IMR-90 (cell line): ENCODE results near the gene COL23A1. TPM values are rescaled to one million over a fixed set of nuclear protein-coding genes. Genes with fewer than 3 reads are reported as not detected.

Experiments used
- ATAC-seq: fragments of 200-7000 bp; cut with Tn5 transposase; 2 replicates; pipeline ENCODE4 v1.9.1; 2020; ENCODE audit warnings: low read depth, mild to moderate bottlenecking, moderate library complexity
- BruUV-seq: library from RNA; stranded (reverse); fragments of 400-500 nt; replicated peaks from 2 replicates; lab custom pipeline; 2021; lab: Mats Ljungman, UMichigan
- CTCF ChIA-PET: fragments of 300-600 bp; formaldehyde crosslinking; extraction: SDS; loops from one replicate; lab custom pipeline; 2021; ENCODE audit warnings: antibody characterized with exemption; lab: Yijun Ruan, JAX
- POLR2A ChIA-PET: fragments of 300-600 bp; sonication (Branson Sonifier 250); formaldehyde crosslinking; loops from one replicate; lab custom pipeline; 2022; ENCODE audit warnings: antibody characterized with exemption; ENCODE audit not compliant: unreplicated experiment; lab: Charles Lee
- DNase-seq: peaks from one replicate; pipeline ENCODE4 v3.0.0; 2013
- H2AFZ ChIP-seq: replicated peaks from 2 replicates; pipeline ENCODE3; 2013; ENCODE audit warnings: low read length, mild to moderate bottlenecking; ENCODE audit not compliant: poor library complexity
- H2AK5ac ChIP-seq: 2 replicates; pipeline ENCODE4 v1.6.1; 2013; ENCODE audit warnings: low read depth, low read length, inconsistent platforms
- H2AK9ac ChIP-seq: replicated peaks from 2 replicates; pipeline ENCODE3; 2013; ENCODE audit warnings: mild to moderate bottlenecking, low read depth, low read length, moderate library complexity; ENCODE audit not compliant: poor library complexity
- H2BK120ac ChIP-seq: 2 replicates; pipeline ENCODE4 v1.6.1; 2013; ENCODE audit warnings: low read depth, low read length, inconsistent platforms
- H2BK15ac ChIP-seq: 3 replicates; pipeline ENCODE4 v1.6.1; 2013; ENCODE audit warnings: low read depth, low read length, inconsistent platforms
- H2BK20ac ChIP-seq: 2 replicates; pipeline ENCODE4 v1.6.1; 2013; ENCODE audit warnings: low read depth, mild to moderate bottlenecking, inconsistent platforms, low read length, moderate library complexity
- H2BK5ac ChIP-seq: 2 replicates; pipeline ENCODE4 v1.6.1; 2013; ENCODE audit warnings: mild to moderate bottlenecking, low read depth, low read length, inconsistent platforms; ENCODE audit not compliant: poor library complexity, severe bottlenecking
- H3K14ac ChIP-seq: replicated peaks from 2 replicates; pipeline ENCODE4 v1.6.1; 2013; ENCODE audit warnings: low read depth, low read length, inconsistent platforms
- H3K18ac ChIP-seq: 2 replicates; pipeline ENCODE4 v1.6.1; 2013; ENCODE audit warnings: low read depth, low read length, control low read depth
- H3K23ac ChIP-seq: 2 replicates; pipeline ENCODE4 v1.6.1; 2013; ENCODE audit warnings: low read depth, low read length, inconsistent platforms
- H3K27ac ChIP-seq: 2 replicates; pipeline ENCODE4 v1.5.1; 2013; ENCODE audit warnings: mild to moderate bottlenecking, control low read depth, low read length; ENCODE audit not compliant: insufficient read depth
- H3K27me3 ChIP-seq: 2 replicates; pipeline ENCODE4 v1.6.1; 2013; ENCODE audit warnings: low read length; ENCODE audit not compliant: control insufficient read depth, insufficient read depth
- H3K36me3 ChIP-seq: 2 replicates; pipeline ENCODE4 v1.6.1; 2013; ENCODE audit warnings: low read length, mixed read lengths; ENCODE audit not compliant: control insufficient read depth, insufficient read depth
- H3K4ac ChIP-seq: 2 replicates; pipeline ENCODE4 v1.6.1; 2013; ENCODE audit warnings: low read depth, low read length, inconsistent platforms
- H3K4me1 ChIP-seq: 2 replicates; pipeline ENCODE4 v1.6.1; 2013; ENCODE audit warnings: low read length, mixed read lengths; ENCODE audit not compliant: control insufficient read depth, insufficient read depth
- H3K4me2 ChIP-seq: 2 replicates; pipeline ENCODE4 v1.6.1; 2013; ENCODE audit warnings: low read depth, mild to moderate bottlenecking, control low read depth, low read length, moderate library complexity
- H3K4me3 ChIP-seq: 2 replicates; pipeline ENCODE4 v1.5.1; 2013; ENCODE audit warnings: low read depth, mild to moderate bottlenecking, control low read depth, low read length, moderate library complexity; ENCODE audit not compliant: insufficient read depth
- H3K56ac ChIP-seq: 2 replicates; pipeline ENCODE4 v1.6.1; 2013; ENCODE audit warnings: low read length, inconsistent platforms; ENCODE audit not compliant: insufficient read depth; ENCODE audit errors: extremely low read depth
- H3K79me1 ChIP-seq, 2 experiments: 2 replicates each; pipeline ENCODE4 v1.6.1; 2013; ENCODE audit warnings: low read length in 2 of 2, inconsistent platforms in 1 of 2, low read depth in 1 of 2
- H3K9ac ChIP-seq: 2 replicates; pipeline ENCODE4 v1.6.1; 2013; ENCODE audit warnings: low read depth, low read length, control low read depth
- H3K9me1 ChIP-seq: 2 replicates; pipeline ENCODE4 v1.6.1; 2013; ENCODE audit warnings: low read length, inconsistent platforms; ENCODE audit not compliant: insufficient read depth
- H3K9me3 ChIP-seq: 2 replicates; pipeline ENCODE4 v1.6.1; 2013; ENCODE audit warnings: low read length; ENCODE audit not compliant: control insufficient read depth, insufficient read depth
- H4K20me1 ChIP-seq: 2 replicates; pipeline ENCODE4 v1.6.1; 2013; ENCODE audit warnings: low read length, inconsistent platforms; ENCODE audit not compliant: insufficient read depth
- H4K5ac ChIP-seq: 2 replicates; pipeline ENCODE4 v1.6.1; 2013; ENCODE audit warnings: mild to moderate bottlenecking, low read depth, low read length, control low read depth
- H4K8ac ChIP-seq, 2 experiments: 2 replicates each; pipeline ENCODE4 v1.6.1; 2013; ENCODE audit warnings: low read depth in 2 of 2, low read length in 2 of 2, control low read depth in 1 of 2, inconsistent platforms in 1 of 2
- H4K91ac ChIP-seq: 2 replicates; pipeline ENCODE4 v1.6.1; 2013; ENCODE audit warnings: low read depth, low read length, inconsistent platforms; ENCODE audit not compliant: insufficient read depth
- BHLHE40 ChIP-seq: fragments of 150-350 bp; IDR thresholded peaks from 2 replicates; pipeline ENCODE4 v1.6.1; 2016; ENCODE audit warnings: mild to moderate bottlenecking, low read depth, low read length
- CEBPB ChIP-seq: IDR thresholded peaks from 2 replicates; pipeline ENCODE4 v1.6.1; 2012; ENCODE audit warnings: low read depth, low read length, improper control_type of control experiment
- CHD1 ChIP-seq: IDR thresholded peaks from 2 replicates; pipeline ENCODE4 v1.6.1; 2012; ENCODE audit warnings: low read depth, low read length, improper control_type of control experiment
- MAFK ChIP-seq: IDR thresholded peaks from 2 replicates; pipeline ENCODE4 v1.6.1; 2012; ENCODE audit warnings: low read depth, low read length, improper control_type of control experiment
- MXI1 ChIP-seq: IDR thresholded peaks from 2 replicates; pipeline ENCODE4 v1.6.1; 2012; ENCODE audit warnings: low read depth, mild to moderate bottlenecking, low read length, moderate library complexity, borderline replicate concordance
- NFE2L2 ChIP-seq: fragments of 150-350 bp; IDR thresholded peaks from 2 replicates; pipeline ENCODE4 v1.6.1; 2016; ENCODE audit warnings: low read depth, mild to moderate bottlenecking, low read length
- POLR2A ChIP-seq: IDR thresholded peaks from 2 replicates; pipeline ENCODE4 v1.6.1; 2012; ENCODE audit warnings: mild to moderate bottlenecking, low read depth, low read length
- RCOR1 ChIP-seq: IDR thresholded peaks from 2 replicates; pipeline ENCODE4 v1.6.1; 2012; ENCODE audit warnings: mild to moderate bottlenecking, low read length, improper control_type of control experiment; ENCODE audit not compliant: insufficient replicate concordance
- RFX5 ChIP-seq: IDR thresholded peaks from 2 replicates; pipeline ENCODE4 v1.8.0; 2012; ENCODE audit warnings: low read depth, mild to moderate bottlenecking, low read length, moderate library complexity
- SMC3 ChIP-seq: fragments of 150-350 bp; IDR thresholded peaks from 2 replicates; pipeline ENCODE4 v1.6.1; 2016; ENCODE audit warnings: low read depth, mild to moderate bottlenecking, antibody characterized with exemption, low read length, moderate library complexity
- WGBS, 2 experiments: methylation state at CpG; one replicate each; pipeline versions ENCODE4 v1.1.5 to v1.1.7; 2013; ENCODE audit warnings: missing lambda C conversion rate in 2 of 2; ENCODE audit not compliant: insufficient read length in 1 of 2; ENCODE audit errors: extremely low coverage in 2 of 2; 5-methylcytosine and 5-hydroxymethylcytosine counted together
- dilution Hi-C: fragments of 300-500 bp; cut with HindIII; formaldehyde crosslinking; loops from one replicate; pipeline ENCODE4 v1.14.3; 2018; ENCODE audit warnings: low sequenced_read_pairs; ENCODE audit not compliant: unreplicated experiment
- in situ Hi-C: fragments of 300-500 bp; cut with MboI; formaldehyde crosslinking; loops from 3 replicates; pipeline ENCODE4 v1.14.3; 2019; ENCODE audit warnings: low sequenced_read_pairs, inconsistent platforms, mixed read lengths
- intact Hi-C: fragments of 100-400 bp; cut with micrococcal nuclease; formaldehyde crosslinking; loops from 2 replicates; pipeline ENCODE4 v1.10.0; 2022
- polyA plus RNA-seq, 3 experiments: library from polyadenylated mRNA; depleted of rRNA; stranded (reverse); fragments of >200 nt; gene quantifications; 2 replicates each; pipeline ENCODE4 v1.2.3, GENCODE V29; 2012; ENCODE audit warnings: low replicate concordance in 1 of 3
- total RNA-seq: library from RNA; depleted of rRNA; stranded (reverse); fragments of >200 nt; gene quantifications from 2 replicates; pipeline ENCODE4 v1.2.3, GENCODE V29; 2012
- TF ChIP-seq, protein P1 (sequence below): conservative IDR thresholded peaks from 2 replicates; pipeline ENCODE4 v1.5.1; 2012; ENCODE audit warnings: mild to moderate bottlenecking, low read depth, low read length, improper control_type of control experiment
- TF ChIP-seq, protein P2 (sequence below): fragments of 150-350 bp; IDR thresholded peaks from 2 replicates; pipeline ENCODE4 v1.6.1; 2017; ENCODE audit warnings: mild to moderate bottlenecking, antibody characterized with exemption, low read length, low read depth
- TF ChIP-seq, protein P3 (sequence below): fragments of 150-350 bp; IDR thresholded peaks from 2 replicates; pipeline ENCODE4 v1.6.1; 2016; ENCODE audit warnings: low read depth, mild to moderate bottlenecking, low read length, moderate library complexity, borderline replicate concordance

Gene COL23A1
- total and polyA plus RNA-seq, 2 of the 4 experiments (the other 2 are of a cell fraction): not detected

DNA sequence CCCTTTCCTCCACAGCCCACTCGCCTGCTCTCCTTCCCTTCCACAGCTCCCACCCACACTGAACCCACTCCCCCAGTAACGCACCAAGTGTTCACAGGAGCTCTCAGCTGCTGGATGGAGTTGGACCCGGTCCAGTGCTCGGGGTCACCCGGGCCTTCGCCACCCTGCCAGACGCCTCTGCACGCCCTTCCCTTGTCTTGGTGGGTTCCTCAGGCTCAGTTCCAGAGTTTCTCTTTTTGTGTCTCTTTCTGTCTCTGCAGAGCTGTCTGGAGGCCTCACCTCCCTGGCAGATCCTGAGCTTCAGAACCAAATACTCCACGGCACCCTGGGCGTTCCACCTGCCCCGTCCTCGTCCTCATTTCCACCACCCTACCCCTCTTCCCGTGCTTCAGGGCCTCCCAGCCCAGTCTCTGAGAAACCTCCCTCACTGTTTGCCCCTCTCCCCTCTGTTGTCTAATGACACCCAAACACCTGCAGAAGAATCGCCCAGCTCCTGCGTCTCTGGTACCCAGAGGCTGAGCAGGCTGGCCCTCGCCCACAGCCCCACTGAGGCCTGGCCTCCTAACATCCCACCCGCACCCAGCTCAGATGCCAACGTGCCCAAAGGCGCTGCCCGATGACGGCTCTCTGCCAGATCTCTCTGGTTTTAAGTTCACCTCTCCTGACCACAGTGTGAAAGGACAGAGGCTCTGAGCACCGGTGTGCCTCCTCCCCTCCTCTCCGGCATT is 74.3 kb downstream of the COL23A1 start:
- no peak overlapping the region for H4K5ac ChIP-seq
- no peak overlapping the region for H2BK15ac ChIP-seq
- no peak for TF ChIP-seq BHLHE40
- no peak for TF ChIP-seq NFE2L2
- no peak for TF ChIP-seq RCOR1
- TF ChIP-seq POLR2A: no peak
- no peak for TF ChIP-seq RFX5
- no peak for TF ChIP-seq CEBPB
- TF ChIP-seq, protein P1, sequence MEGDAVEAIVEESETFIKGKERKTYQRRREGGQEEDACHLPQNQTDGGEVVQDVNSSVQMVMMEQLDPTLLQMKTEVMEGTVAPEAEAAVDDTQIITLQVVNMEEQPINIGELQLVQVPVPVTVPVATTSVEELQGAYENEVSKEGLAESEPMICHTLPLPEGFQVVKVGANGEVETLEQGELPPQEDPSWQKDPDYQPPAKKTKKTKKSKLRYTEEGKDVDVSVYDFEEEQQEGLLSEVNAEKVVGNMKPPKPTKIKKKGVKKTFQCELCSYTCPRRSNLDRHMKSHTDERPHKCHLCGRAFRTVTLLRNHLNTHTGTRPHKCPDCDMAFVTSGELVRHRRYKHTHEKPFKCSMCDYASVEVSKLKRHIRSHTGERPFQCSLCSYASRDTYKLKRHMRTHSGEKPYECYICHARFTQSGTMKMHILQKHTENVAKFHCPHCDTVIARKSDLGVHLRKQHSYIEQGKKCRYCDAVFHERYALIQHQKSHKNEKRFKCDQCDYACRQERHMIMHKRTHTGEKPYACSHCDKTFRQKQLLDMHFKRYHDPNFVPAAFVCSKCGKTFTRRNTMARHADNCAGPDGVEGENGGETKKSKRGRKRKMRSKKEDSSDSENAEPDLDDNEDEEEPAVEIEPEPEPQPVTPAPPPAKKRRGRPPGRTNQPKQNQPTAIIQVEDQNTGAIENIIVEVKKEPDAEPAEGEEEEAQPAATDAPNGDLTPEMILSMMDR: no peak
- TF ChIP-seq, protein P2, sequence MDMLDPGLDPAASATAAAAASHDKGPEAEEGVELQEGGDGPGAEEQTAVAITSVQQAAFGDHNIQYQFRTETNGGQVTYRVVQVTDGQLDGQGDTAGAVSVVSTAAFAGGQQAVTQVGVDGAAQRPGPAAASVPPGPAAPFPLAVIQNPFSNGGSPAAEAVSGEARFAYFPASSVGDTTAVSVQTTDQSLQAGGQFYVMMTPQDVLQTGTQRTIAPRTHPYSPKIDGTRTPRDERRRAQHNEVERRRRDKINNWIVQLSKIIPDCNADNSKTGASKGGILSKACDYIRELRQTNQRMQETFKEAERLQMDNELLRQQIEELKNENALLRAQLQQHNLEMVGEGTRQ: no peak
- TF ChIP-seq CHD1: no peak
- no peak for TF ChIP-seq SMC3
- TF ChIP-seq, protein P3, sequence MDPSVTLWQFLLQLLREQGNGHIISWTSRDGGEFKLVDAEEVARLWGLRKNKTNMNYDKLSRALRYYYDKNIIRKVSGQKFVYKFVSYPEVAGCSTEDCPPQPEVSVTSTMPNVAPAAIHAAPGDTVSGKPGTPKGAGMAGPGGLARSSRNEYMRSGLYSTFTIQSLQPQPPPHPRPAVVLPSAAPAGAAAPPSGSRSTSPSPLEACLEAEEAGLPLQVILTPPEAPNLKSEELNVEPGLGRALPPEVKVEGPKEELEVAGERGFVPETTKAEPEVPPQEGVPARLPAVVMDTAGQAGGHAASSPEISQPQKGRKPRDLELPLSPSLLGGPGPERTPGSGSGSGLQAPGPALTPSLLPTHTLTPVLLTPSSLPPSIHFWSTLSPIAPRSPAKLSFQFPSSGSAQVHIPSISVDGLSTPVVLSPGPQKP: no peak
- no peak for TF ChIP-seq MAFK
- no peak for TF ChIP-seq MXI1
- H2BK120ac ChIP-seq: no peak overlapping the region
- CTCF ChIA-PET: no interaction called here
- H3K27me3 ChIP-seq: no peaks in the 10 kb centered on the region
- no peak overlapping the region for H3K4ac ChIP-seq
- H3K4me2 ChIP-seq: no peak overlapping the region
- no peak overlapping the region for H4K8ac ChIP-seq
- no peak overlapping the region for H4K91ac ChIP-seq
- POLR2A ChIA-PET: no interaction called here
- ATAC-seq (no peak), DNase-seq (no peak)
- H3K14ac ChIP-seq: no peak overlapping the region
- H3K56ac ChIP-seq: no peak overlapping the region
- no peak overlapping the region for H3K23ac ChIP-seq
- in situ Hi-C loops: no loop called here
- no peaks in the 10 kb centered on the region for H3K79me1 ChIP-seq
- H2AK9ac ChIP-seq: no peak overlapping the region
- H2AK5ac ChIP-seq: no peak overlapping the region
- H2BK20ac ChIP-seq: no peak overlapping the region
- H3K9me1 ChIP-seq: no peaks in the 10 kb centered on the region
- no peaks in the 10 kb centered on the region for H4K20me1 ChIP-seq
- intact Hi-C loops: no loop called here
- no peak overlapping the region for H3K18ac ChIP-seq
- BruUV-seq: no TSS peak
- no peak overlapping the region for H2BK5ac ChIP-seq
- 71% methylated on average over 14 of the region's 23 CpGs; no CpG with 5 or more reads in 1 of the 2 experiments for WGBS, 2 experiments
- no peak overlapping the region for H3K9ac ChIP-seq
- H3K9me3 ChIP-seq: peaks cover 43% of the 10 kb centered on the region
- no peak overlapping the region for H3K27ac ChIP-seq
- no peaks in the 10 kb centered on the region for H3K4me1 ChIP-seq
- no peaks in the 10 kb centered on the region for H3K36me3 ChIP-seq
- dilution Hi-C loops: no loop called here
- no peak overlapping the region for H2AFZ ChIP-seq
- H3K4me3 ChIP-seq: no peak overlapping the region
